ENCODE measurements around the gene SOHLH2. TPM values are rescaled to one million over a fixed set of nuclear protein-coding genes. Genes with fewer than 3 reads are reported as not detected.

Gene SOHLH2
- total RNA-seq (2022; extraction: Qiagen RNA extraction), result 0.04 TPM in 1 of 5 replicates, not detected in the others

DNA sequence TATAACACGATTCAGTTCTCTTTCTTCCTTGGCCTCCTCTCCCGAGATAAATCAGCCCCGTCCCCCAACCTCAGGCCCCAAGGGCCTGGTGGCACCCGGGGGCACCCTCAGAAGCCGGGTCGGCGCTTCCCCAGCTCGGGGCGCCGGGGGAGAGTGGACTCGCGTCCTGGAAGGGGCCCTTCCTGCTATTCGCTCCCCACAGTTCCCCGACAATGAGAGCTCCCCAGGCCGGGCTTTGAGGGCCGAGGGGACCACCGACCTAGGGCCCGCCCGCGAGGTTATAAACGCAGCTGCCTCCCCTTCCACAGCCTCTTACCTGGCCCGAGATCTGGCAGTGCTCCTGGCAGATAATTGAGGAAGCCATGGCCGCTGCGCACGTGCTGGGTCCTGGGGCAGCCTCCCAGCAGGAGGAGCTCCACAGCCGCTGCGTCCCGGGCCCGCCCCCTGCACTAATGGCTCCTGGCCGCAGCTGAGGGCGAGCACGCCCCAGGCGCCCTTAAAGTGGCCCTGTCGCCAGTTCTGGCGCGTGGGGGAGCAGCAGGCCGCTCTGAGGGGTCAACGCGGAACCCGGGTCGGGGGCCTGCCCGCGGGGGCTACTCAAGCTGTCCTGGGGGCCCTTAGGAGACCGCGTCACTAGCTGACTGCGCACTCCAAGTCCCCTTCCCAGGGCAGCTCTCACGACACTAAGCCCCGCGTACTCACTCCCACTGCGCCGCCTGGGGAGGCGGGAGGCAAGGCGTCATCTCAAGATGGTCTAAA is at the start of gene SOHLH2:
Gene SOHLH2, minus strand, starts transcription at position 394 of the 759 bp plus-strand sequence. Its CDS starts 30 bp downstream, at position 364.

DNA sequence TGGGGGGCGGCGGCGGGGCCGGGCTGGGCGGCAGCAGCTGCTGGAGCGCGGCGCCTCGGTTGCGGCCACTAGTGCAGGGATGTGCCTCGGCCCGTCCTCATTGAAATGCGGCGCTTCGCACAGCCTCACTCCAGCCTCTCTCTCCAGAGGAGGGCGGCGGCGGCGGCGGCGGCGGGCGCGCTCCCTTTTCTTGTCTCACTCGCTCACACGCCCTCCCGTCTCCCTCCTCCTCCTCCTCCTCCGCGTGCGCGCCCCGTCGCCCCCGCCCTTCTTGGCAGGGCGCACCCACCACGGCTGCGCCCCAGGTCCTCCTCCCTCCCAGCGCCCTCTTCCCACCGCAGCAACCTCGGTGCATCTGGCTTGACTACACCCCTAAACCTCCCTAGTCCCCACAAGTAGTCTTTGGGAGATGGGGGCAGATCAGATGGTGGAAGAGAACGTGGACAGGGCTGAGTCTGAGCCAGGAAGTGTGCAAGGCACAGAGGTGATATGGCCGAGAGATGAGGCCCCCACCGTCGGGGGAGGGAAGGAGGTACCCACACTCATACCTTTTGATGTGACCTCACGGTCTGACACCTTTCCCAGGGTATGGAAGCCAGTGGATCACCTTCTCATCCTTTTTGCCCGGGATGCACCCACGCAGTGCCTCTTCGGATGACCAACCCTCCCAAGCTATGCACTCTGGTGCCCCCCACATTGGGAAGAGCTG is 83.0 kb downstream of the SOHLH2 start, which contains the start of gene DCLK1:
Gene DCLK1, minus strand, starts transcription at position 161 of the 709 bp plus-strand sequence.

Other genes with a start within 250 kb of the SOHLH2 start
- gene DCLK1, start 83.2 kb downstream of the SOHLH2 start, total RNA-seq (2022; extraction: Qiagen RNA extraction), result 0.87 to 1.4 TPM (median 1.1 TPM) in 5 replicates
- 0.21 to 0.47 TPM (median 0.33 TPM) in 5 replicates for gene CCDC169, start 83.3 kb upstream of the SOHLH2 start, total RNA-seq (2022; extraction: Qiagen RNA extraction)
- gene SPART, start 131.8 kb upstream of the SOHLH2 start, total RNA-seq (2022; extraction: Qiagen RNA extraction), result 22.5 to 25.1 TPM (median 24.2 TPM) in 5 replicates
- 0.23 to 0.45 TPM (median 0.38 TPM) in 5 replicates for gene CCNA1, start 217.9 kb upstream of the SOHLH2 start, total RNA-seq (2022; extraction: Qiagen RNA extraction)